HepG2 (cell line): ENCODE measurements around the gene IL27RA. TPM values are rescaled to one million over a fixed set of nuclear protein-coding genes. Genes with fewer than 3 reads are reported as not detected.

Experiments used
- EZH2 ChIP-seq: conservative IDR thresholded peaks from 2 replicates; pipeline ENCODE4 v1.6.1; 2012; ENCODE audit warnings: mild to moderate bottlenecking, low read depth, low read length, moderate library complexity
- MIER3 ChIP-seq: IDR thresholded peaks from 2 replicates; pipeline ENCODE4 v1.6.1; 2016; ENCODE audit warnings: missing compliant biosample characterization, borderline replicate concordance
- SOX13 ChIP-seq, 3 experiments: fragments of 450-650 bp in 1 of 3; sonication (generic) in 1 of 3; formaldehyde crosslinking in 1 of 3; IDR thresholded peaks in 2 of 3; conservative IDR thresholded peaks in 1 of 3; 2 replicates each; pipeline versions ENCODE4 v1.5.0 to v1.6.1; 2016 to 2020; ENCODE audit warnings: antibody characterized with exemption in 1 of 3, mild to moderate bottlenecking in 1 of 3, missing compliant biosample characterization in 1 of 3, missing genetic modification reagents in 1 of 3, moderate library complexity in 1 of 3
- ZBTB38 ChIP-seq: sonication (generic); formaldehyde crosslinking; IDR thresholded peaks from 2 replicates; pipeline ENCODE4 v1.5.1; 2020; ENCODE audit warnings: mild to moderate bottlenecking, missing genetic modification reagents
- ZMYM3 ChIP-seq: sonication (generic); formaldehyde crosslinking; IDR thresholded peaks from 2 replicates; pipeline ENCODE4 v1.5.1; 2020; ENCODE audit warnings: mild to moderate bottlenecking, missing genetic modification reagents
- ZNF747 ChIP-seq: sonication (generic); formaldehyde crosslinking; IDR thresholded peaks from 2 replicates; pipeline ENCODE4 v1.8.1; 2023; ENCODE audit warnings: missing genetic modification reagents, mild to moderate bottlenecking, borderline replicate concordance
- polyA plus RNA-seq, 8 experiments: library from polyadenylated mRNA; depleted of rRNA in 3 of 8; stranded (reverse) in 7 of 8; unstranded in 1 of 8; fragments of >200 nt; fragmentation: Illumina TruSeq in 4 of 8; extraction: Trizol in 4 of 8; gene quantifications; 2 replicates each; pipeline versions ENCODE4 v1.2.1 to v1.2.3, GENCODE V29; 2011 to 2016; ENCODE audit warnings: low read depth in 4 of 8, missing spikeins in 1 of 8, mixed read lengths in 1 of 8; ENCODE audit not compliant: insufficient read depth in 1 of 8
- total RNA-seq, 5 experiments: library from RNA; depleted of rRNA; stranded (reverse); fragments of >200 nt; fragmentation: Illumina TruSeq; extraction: Trizol; gene quantifications; 2 replicates each; pipeline ENCODE4 v1.2.3, GENCODE V29; 2016; ENCODE audit warnings: low read depth in 1 of 5
- TF ChIP-seq, protein P1 (sequence below): sonication (generic); formaldehyde crosslinking; IDR thresholded peaks from 2 replicates; pipeline ENCODE4 v1.4.0; 2020; ENCODE audit warnings: missing genetic modification reagents, borderline replicate concordance
- TF ChIP-seq, protein P2 (sequence below): IDR thresholded peaks from 2 replicates; pipeline ENCODE4 v1.6.1; 2016; ENCODE audit warnings: low read depth, borderline replicate concordance
- TF ChIP-seq, protein P3 (sequence below): sonication (generic); formaldehyde crosslinking; IDR thresholded peaks from 2 replicates; pipeline ENCODE4 v1.4.0; 2020; ENCODE audit warnings: missing genetic modification reagents
- TF ChIP-seq, protein P4 (sequence below): IDR thresholded peaks from 2 replicates; pipeline ENCODE4 v1.6.1; 2016; ENCODE audit warnings: missing biosample characterization, missing genetic modification reagents, low read depth
- TF ChIP-seq, protein P5 (sequence below): sonication (generic); formaldehyde crosslinking; IDR thresholded peaks from 2 replicates; pipeline ENCODE4 v1.4.0; 2020; ENCODE audit warnings: missing genetic modification reagents
- TF ChIP-seq, protein P6 (sequence below): sonication (generic); formaldehyde crosslinking; IDR thresholded peaks from 2 replicates; pipeline ENCODE4 v1.8.0; 2022; ENCODE audit warnings: mild to moderate bottlenecking, missing genetic modification reagents, moderate library complexity
- TF ChIP-seq, protein P7 (sequence below): sonication (generic); formaldehyde crosslinking; IDR thresholded peaks from 2 replicates; pipeline ENCODE4 v1.4.0; 2020; ENCODE audit warnings: missing genetic modification reagents, borderline replicate concordance

Gene IL27RA
- total and polyA plus RNA-seq, 2 of the 13 experiments (the other 11 are each of a cell fraction or from before 2014, with no cell fraction given): 3.5 to 8.1 TPM

DNA sequence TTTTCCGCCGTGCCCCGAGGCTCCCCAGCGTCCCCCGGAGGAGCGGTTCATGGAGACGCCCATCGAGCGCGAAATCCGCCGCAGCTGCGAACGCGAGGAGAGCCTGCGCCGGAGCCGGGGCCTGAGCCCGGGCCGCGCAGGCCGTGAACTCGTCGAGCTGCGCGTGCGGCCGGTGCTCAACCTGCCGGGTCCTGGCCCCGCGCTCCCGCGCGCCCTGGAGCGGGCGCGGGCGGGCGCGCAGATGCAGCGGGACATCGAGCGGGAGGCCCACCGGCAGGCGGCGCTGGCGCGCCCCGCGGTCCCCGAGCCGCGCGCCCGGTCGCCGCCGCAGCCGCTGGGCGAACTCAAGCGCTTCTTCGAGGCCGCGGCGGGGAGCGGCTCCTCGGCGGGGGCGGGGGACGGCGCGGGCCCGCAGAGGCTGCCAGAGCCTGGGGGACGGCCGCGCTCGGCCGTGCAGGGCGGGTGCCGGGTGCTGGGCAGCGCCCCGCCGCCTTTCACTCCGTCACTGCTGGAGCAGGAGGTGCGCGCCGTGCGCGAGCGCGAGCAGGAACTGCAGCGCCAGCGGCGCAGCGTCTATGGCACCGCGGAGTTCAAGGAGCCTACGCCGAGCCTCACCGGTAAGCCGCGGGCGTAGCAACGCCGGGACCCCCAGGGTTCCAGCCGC lies 41.8 kb downstream of the IL27RA start (continued):
- TF ChIP-seq, protein P1, sequence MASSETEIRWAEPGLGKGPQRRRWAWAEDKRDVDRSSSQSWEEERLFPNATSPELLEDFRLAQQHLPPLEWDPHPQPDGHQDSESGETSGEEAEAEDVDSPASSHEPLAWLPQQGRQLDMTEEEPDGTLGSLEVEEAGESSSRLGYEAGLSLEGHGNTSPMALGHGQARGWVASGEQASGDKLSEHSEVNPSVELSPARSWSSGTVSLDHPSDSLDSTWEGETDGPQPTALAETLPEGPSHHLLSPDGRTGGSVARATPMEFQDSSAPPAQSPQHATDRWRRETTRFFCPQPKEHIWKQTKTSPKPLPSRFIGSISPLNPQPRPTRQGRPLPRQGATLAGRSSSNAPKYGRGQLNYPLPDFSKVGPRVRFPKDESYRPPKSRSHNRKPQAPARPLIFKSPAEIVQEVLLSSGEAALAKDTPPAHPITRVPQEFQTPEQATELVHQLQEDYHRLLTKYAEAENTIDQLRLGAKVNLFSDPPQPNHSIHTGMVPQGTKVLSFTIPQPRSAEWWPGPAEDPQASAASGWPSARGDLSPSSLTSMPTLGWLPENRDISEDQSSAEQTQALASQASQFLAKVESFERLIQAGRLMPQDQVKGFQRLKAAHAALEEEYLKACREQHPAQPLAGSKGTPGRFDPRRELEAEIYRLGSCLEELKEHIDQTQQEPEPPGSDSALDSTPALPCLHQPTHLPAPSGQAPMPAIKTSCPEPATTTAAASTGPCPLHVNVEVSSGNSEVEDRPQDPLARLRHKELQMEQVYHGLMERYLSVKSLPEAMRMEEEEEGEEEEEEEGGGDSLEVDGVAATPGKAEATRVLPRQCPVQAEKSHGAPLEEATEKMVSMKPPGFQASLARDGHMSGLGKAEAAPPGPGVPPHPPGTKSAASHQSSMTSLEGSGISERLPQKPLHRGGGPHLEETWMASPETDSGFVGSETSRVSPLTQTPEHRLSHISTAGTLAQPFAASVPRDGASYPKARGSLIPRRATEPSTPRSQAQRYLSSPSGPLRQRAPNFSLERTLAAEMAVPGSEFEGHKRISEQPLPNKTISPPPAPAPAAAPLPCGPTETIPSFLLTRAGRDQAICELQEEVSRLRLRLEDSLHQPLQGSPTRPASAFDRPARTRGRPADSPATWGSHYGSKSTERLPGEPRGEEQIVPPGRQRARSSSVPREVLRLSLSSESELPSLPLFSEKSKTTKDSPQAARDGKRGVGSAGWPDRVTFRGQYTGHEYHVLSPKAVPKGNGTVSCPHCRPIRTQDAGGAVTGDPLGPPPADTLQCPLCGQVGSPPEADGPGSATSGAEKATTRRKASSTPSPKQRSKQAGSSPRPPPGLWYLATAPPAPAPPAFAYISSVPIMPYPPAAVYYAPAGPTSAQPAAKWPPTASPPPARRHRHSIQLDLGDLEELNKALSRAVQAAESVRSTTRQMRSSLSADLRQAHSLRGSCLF (CRISPR knock-in tag): no peak
- TF ChIP-seq, protein P2, sequence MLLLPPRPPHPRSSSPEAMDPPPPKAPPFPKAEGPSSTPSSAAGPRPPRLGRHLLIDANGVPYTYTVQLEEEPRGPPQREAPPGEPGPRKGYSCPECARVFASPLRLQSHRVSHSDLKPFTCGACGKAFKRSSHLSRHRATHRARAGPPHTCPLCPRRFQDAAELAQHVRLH (CRISPR knock-in tag): no peak
- TF ChIP-seq, protein P3, sequence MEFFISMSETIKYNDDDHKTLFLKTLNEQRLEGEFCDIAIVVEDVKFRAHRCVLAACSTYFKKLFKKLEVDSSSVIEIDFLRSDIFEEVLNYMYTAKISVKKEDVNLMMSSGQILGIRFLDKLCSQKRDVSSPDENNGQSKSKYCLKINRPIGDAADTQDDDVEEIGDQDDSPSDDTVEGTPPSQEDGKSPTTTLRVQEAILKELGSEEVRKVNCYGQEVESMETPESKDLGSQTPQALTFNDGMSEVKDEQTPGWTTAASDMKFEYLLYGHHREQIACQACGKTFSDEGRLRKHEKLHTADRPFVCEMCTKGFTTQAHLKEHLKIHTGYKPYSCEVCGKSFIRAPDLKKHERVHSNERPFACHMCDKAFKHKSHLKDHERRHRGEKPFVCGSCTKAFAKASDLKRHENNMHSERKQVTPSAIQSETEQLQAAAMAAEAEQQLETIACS (CRISPR knock-in tag): peak; percentile 84
- TF ChIP-seq SOX13 (IDR thresholded peaks at IDR 0.05): no peak
- TF ChIP-seq SOX13 (CRISPR knock-in tag; conservative IDR thresholded peaks at IDR 0.05 in 1 of 2, IDR thresholded peaks at IDR 0.05 in 1 of 2): no peak
- TF ChIP-seq, protein P4, sequence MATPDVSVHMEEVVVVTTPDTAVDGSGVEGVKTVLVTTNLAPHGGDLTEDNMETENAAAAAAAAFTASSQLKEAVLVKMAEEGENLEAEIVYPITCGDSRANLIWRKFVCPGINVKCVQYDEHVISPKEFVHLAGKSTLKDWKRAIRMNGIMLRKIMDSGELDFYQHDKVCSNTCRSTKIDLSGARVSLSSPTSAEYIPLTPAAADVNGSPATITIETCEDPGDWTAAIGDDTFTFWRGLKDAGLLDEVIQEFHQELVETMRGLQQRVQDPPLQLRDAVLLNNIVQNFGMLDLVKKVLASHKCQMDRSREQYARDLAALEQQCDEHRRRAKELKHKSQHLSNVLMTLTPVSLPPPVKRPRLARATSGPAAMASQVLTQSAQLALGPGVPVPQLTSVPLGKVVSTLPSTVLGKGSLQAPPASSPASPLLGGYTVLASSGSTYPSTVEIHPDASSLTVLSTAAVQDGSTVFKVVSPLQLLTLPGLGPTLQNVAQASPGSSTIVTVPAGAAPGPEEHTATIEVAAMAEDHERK (CRISPR knock-in tag): no peak
- TF ChIP-seq ZMYM3 (CRISPR knock-in tag): no peak
- TF ChIP-seq, protein P5, sequence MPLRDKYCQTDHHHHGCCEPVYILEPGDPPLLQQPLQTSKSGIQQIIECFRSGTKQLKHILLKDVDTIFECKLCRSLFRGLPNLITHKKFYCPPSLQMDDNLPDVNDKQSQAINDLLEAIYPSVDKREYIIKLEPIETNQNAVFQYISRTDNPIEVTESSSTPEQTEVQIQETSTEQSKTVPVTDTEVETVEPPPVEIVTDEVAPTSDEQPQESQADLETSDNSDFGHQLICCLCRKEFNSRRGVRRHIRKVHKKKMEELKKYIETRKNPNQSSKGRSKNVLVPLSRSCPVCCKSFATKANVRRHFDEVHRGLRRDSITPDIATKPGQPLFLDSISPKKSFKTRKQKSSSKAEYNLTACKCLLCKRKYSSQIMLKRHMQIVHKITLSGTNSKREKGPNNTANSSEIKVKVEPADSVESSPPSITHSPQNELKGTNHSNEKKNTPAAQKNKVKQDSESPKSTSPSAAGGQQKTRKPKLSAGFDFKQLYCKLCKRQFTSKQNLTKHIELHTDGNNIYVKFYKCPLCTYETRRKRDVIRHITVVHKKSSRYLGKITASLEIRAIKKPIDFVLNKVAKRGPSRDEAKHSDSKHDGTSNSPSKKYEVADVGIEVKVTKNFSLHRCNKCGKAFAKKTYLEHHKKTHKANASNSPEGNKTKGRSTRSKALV (CRISPR knock-in tag): no peak
- TF ChIP-seq EZH2: no peak
- TF ChIP-seq, protein P6, sequence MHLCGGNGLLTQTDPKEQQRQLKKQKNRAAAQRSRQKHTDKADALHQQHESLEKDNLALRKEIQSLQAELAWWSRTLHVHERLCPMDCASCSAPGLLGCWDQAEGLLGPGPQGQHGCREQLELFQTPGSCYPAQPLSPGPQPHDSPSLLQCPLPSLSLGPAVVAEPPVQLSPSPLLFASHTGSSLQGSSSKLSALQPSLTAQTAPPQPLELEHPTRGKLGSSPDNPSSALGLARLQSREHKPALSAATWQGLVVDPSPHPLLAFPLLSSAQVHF (CRISPR knock-in tag): no peak
- TF ChIP-seq, protein P7, sequence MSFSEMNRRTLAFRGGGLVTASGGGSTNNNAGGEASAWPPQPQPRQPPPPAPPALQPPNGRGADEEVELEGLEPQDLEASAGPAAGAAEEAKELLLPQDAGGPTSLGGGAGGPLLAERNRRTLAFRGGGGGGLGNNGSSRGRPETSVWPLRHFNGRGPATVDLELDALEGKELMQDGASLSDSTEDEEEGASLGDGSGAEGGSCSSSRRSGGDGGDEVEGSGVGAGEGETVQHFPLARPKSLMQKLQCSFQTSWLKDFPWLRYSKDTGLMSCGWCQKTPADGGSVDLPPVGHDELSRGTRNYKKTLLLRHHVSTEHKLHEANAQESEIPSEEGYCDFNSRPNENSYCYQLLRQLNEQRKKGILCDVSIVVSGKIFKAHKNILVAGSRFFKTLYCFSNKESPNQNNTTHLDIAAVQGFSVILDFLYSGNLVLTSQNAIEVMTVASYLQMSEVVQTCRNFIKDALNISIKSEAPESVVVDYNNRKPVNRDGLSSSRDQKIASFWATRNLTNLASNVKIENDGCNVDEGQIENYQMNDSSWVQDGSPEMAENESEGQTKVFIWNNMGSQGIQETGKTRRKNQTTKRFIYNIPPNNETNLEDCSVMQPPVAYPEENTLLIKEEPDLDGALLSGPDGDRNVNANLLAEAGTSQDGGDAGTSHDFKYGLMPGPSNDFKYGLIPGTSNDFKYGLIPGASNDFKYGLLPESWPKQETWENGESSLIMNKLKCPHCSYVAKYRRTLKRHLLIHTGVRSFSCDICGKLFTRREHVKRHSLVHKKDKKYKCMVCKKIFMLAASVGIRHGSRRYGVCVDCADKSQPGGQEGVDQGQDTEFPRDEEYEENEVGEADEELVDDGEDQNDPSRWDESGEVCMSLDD (CRISPR knock-in tag): 0 out of 2 replicates have a peak, but pooled peaks have one; percentile 14
- no peak for TF ChIP-seq ZNF747 (CRISPR knock-in tag)
- TF ChIP-seq ZBTB38 (CRISPR knock-in tag): no peak
- TF ChIP-seq MIER3: no peak
